OCI-LY3 (cell line): ENCODE data around the gene PRR23C.

Source experiments
- EZH2phosphoT487 ChIP-seq: fragments of 200-600 bp; shearing (Covaris generic); IDR thresholded peaks from 2 replicates; pipeline ENCODE4 v1.6.1; 2018; ENCODE audit warnings: antibody characterized with exemption, mixed run types, low read depth
- TF ChIP-seq, protein P1 (sequence below): fragments of 200-600, 300-600 bp; sonication (generic); IDR thresholded peaks from 2 replicates; pipeline ENCODE4 v1.5.1; 2014; ENCODE audit warnings: antibody characterized with exemption, low read length, low read depth

DNA sequence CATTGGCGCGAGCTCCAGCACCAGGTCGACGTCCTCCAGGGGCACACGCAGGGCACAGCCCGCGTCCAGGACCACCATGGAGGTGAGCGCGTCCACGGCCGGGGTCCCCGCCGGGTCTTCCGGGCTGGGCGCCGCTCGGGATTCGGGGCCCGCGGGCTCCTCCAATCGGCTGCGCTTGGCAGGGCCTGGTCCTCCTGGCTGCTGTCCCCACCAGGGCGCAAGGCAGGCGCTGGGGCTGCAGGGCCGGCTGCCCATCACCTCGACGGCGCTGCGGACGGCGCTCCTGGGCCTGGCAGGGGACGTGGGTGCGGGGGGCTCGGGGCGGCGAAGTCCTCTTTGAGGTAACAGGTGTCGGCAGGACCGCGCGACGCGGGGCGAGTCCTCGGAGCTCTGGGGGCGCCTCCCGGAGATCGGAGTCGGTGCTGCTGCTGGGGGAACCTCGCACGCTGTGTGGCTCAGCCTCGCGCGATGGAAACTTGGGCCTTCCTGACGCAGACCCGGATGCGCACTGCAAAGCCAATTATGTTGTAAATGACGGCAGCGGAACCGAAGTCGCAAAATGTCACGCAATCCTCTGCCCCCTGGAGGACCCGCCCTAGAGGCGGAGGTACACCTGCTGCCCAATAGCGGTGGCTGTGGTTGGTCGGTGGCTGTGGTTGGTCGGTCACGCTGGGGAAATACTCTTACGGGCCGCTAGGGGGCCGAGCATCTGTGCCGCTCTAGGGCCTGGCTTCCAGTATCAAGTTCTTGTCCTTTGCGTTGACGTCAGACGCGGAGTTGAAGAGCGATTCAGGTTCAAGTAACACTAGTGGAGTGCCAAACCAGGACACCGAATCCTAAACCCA lies at the start of gene PRR23C:
- TF ChIP-seq, protein P1, sequence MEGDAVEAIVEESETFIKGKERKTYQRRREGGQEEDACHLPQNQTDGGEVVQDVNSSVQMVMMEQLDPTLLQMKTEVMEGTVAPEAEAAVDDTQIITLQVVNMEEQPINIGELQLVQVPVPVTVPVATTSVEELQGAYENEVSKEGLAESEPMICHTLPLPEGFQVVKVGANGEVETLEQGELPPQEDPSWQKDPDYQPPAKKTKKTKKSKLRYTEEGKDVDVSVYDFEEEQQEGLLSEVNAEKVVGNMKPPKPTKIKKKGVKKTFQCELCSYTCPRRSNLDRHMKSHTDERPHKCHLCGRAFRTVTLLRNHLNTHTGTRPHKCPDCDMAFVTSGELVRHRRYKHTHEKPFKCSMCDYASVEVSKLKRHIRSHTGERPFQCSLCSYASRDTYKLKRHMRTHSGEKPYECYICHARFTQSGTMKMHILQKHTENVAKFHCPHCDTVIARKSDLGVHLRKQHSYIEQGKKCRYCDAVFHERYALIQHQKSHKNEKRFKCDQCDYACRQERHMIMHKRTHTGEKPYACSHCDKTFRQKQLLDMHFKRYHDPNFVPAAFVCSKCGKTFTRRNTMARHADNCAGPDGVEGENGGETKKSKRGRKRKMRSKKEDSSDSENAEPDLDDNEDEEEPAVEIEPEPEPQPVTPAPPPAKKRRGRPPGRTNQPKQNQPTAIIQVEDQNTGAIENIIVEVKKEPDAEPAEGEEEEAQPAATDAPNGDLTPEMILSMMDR, result no peak
- no peak for TF ChIP-seq EZH2phosphoT487
